GM12878 (cell line): ENCODE measurements around the gene COPG2. TPM values are rescaled to one million over a fixed set of nuclear protein-coding genes. Genes with fewer than 3 reads are reported as not detected.

ENCODE experiments used
- ATAC-seq: fragments of 200-7000 bp; cut with Tn5 transposase; 3 replicates; pipeline ENCODE4 v1.9.1; 2020; ENCODE audit warnings: mild to moderate bottlenecking, moderate library complexity
- BruUV-seq: library from RNA; stranded (reverse); fragments of 400-500 nt; replicated peaks from 2 replicates; lab custom pipeline; 2021; lab: Mats Ljungman, UMichigan
- CTCF ChIA-PET: fragments of 300-600 bp; sonication (Branson Sonifier 250); formaldehyde crosslinking; extraction: SDS; loops from one replicate; lab custom pipeline; 2021; ENCODE audit warnings: inconsistent platforms; lab: Yijun Ruan, JAX
- POLR2A ChIA-PET: fragments of 350-600 bp; formaldehyde crosslinking; extraction: SDS; loops from one replicate; lab custom pipeline; 2021; ENCODE audit warnings: inconsistent platforms; lab: Charles Lee
- RAD21 ChIA-PET: fragments of 300-600 bp; sonication (Branson Sonifier 250); formaldehyde crosslinking; loops from one replicate; lab custom pipeline; 2023; ENCODE audit warnings: antibody characterized with exemption; ENCODE audit not compliant: unreplicated experiment; lab: Charles Lee
- SMC1A ChIA-PET: fragments of 300-600 bp; sonication (Branson Sonifier 250); formaldehyde crosslinking; loops from one replicate; lab custom pipeline; 2023; ENCODE audit not compliant: unreplicated experiment, uncharacterized antibody; lab: Charles Lee
- DNase-seq: peaks from one replicate; pipeline ENCODE4 v3.0.0-alpha.2; 2011; ENCODE audit warnings: low read depth, low spot score
- FAIRE-seq: peaks from 3 replicates; lab custom pipeline; 2011; peaks lifted over from hg19 to GRCh38; lab: Jason Lieb, UNC
- H2AFZ ChIP-seq: 2 replicates; pipeline ENCODE4 v1.6.0; 2011; ENCODE audit warnings: low read depth, low read length, control low read depth; ENCODE audit not compliant: control insufficient read depth
- H3K27ac ChIP-seq: 2 replicates; pipeline ENCODE4 v1.5.1; 2011; ENCODE audit warnings: control low read depth; ENCODE audit not compliant: control insufficient read depth, insufficient read depth
- H3K27me3 ChIP-seq, 2 experiments: replicated peaks in 1 of 2; 2 replicates each; pipeline versions ENCODE4 v1.6.0 to v1.6.1; 2011; ENCODE audit warnings: low read length in 1 of 2; ENCODE audit not compliant: control insufficient read depth in 2 of 2, insufficient read depth in 2 of 2
- H3K36me3 ChIP-seq, 2 experiments: 2 replicates each; pipeline ENCODE4 v1.5.1; 2011; ENCODE audit warnings: low read length in 1 of 2; ENCODE audit not compliant: control insufficient read depth in 2 of 2, insufficient read depth in 2 of 2
- H3K4me1 ChIP-seq: 2 replicates; pipeline ENCODE4 v1.6.1; 2011; ENCODE audit warnings: mild to moderate bottlenecking, low read length, moderate library complexity, mixed read lengths; ENCODE audit not compliant: control insufficient read depth, insufficient read depth
- H3K4me2 ChIP-seq: 2 replicates; pipeline ENCODE4 v1.6.0; 2011; ENCODE audit warnings: control low read depth; ENCODE audit not compliant: control insufficient read depth, insufficient read depth
- H3K4me3 ChIP-seq: fragments of 200-600 bp; sonication (generic); 2 replicates; pipeline ENCODE4 v1.5.1; 2016
- H3K79me2 ChIP-seq: 2 replicates; pipeline ENCODE4 v1.6.0; 2011; ENCODE audit warnings: low read length; ENCODE audit not compliant: control insufficient read depth, insufficient read depth
- H3K9ac ChIP-seq: 2 replicates; pipeline ENCODE4 v1.8.0; 2011; ENCODE audit warnings: low read length, control low read depth, mixed read lengths; ENCODE audit not compliant: control insufficient read depth, insufficient read depth
- H3K9me3 ChIP-seq: replicated peaks from 3 replicates; pipeline ENCODE4 v1.5.1; 2011; ENCODE audit warnings: mild to moderate bottlenecking, low read length; ENCODE audit not compliant: control insufficient read depth, insufficient read depth
- H4K20me1 ChIP-seq: 2 replicates; pipeline ENCODE4 v1.6.0; 2011; ENCODE audit not compliant: control insufficient read depth, insufficient read depth
- HDAC2 ChIP-seq: fragments of 200-600 bp; sonication (generic); IDR thresholded peaks from 2 replicates; pipeline ENCODE4 v1.6.1; 2017
- HDGF ChIP-seq: fragments of 450-650 bp; IDR thresholded peaks from 2 replicates; pipeline ENCODE4 v1.6.1; 2016; ENCODE audit warnings: antibody characterized with exemption
- JUNB ChIP-seq: IDR thresholded peaks from 2 replicates; pipeline ENCODE4 v1.6.1; 2016; ENCODE audit warnings: antibody characterized with exemption, mild to moderate bottlenecking
- POLR2AphosphoS2 ChIP-seq: IDR thresholded peaks from 2 replicates; pipeline ENCODE4 v1.6.1; 2011; ENCODE audit warnings: low read depth, mild to moderate bottlenecking, low read length, improper control_type of control experiment, moderate library complexity
- RUNX3 ChIP-seq: IDR thresholded peaks from 2 replicates; pipeline ENCODE4 v1.6.1; 2012; ENCODE audit warnings: low read length, inconsistent platforms
- SMARCA5 ChIP-seq: fragments of 450-650 bp; IDR thresholded peaks from 2 replicates; pipeline ENCODE4 v1.6.1; 2017; ENCODE audit warnings: mild to moderate bottlenecking
- ZBTB4 ChIP-seq: fragments of 450-650 bp; formaldehyde crosslinking; IDR thresholded peaks from 2 replicates; pipeline ENCODE4 v1.4.0; 2022; ENCODE audit warnings: mild to moderate bottlenecking, moderate library complexity
- ZNF24 ChIP-seq: fragments of 450-650 bp; IDR thresholded peaks from 2 replicates; pipeline ENCODE4 v1.6.1; 2017; ENCODE audit warnings: antibody characterized with exemption, mild to moderate bottlenecking
- whole genome bisulfite sequencing: methylation state at CpG from one replicate; pipeline ENCODE4 v1.1.6; 2016; ENCODE audit warnings: low lambda C conversion rate; ENCODE audit not compliant: insufficient replicate concordance, insufficient coverage; ENCODE audit errors: missing lambda C conversion rate; 5-methylcytosine and 5-hydroxymethylcytosine counted together
- in situ Hi-C: fragments of 300-500 bp; cut with MboI; formaldehyde crosslinking; loops from 9 replicates; pipeline ENCODE4 v1.14.3; 2018; ENCODE audit warnings: mixed read lengths
- intact Hi-C: fragments of 100-400 bp; cut with micrococcal nuclease; formaldehyde crosslinking; loops from one replicate; pipeline ENCODE4 v1.14.2; 2022; ENCODE audit not compliant: unreplicated experiment
- polyA plus RNA-seq, 11 experiments: library from polyadenylated mRNA; depleted of rRNA in 4 of 11; unstranded in 6 of 11; stranded (reverse) in 5 of 11; fragments of >200 nt; fragmentation: Nextera tagmentation in 4 of 11; fragmentation: Illumina TruSeq in 1 of 11; extraction: Ambion mirVana in 4 of 11; extraction: Trizol in 1 of 11; gene quantifications; 1 replicate in 1 of 11; 2 replicates in 10 of 11; pipeline versions ENCODE4 v1.2.1 to v1.2.3, GENCODE V29; 2011 to 2016; ENCODE audit warnings: inconsistent platforms in 2 of 11, missing spikeins in 2 of 11, low read depth in 1 of 11
- total RNA-seq, 4 experiments: library from RNA; depleted of rRNA in 3 of 4; stranded (reverse); fragments of >200 nt in 3 of 4; fragmentation: Illumina TruSeq in 1 of 4; extraction: Trizol in 1 of 4; gene quantifications; 2 replicates each; pipeline versions ENCODE4 v1.2.1 to v1.2.3, GENCODE V29; 2013 to 2021

The COPG2 gene
- total and polyA plus RNA-seq, 10 of the 15 experiments (the other 5 are each of a cell fraction or from before 2014, with no cell fraction given): 3.4 to 37.8 (median 16.7) TPM

- no peak for TF ChIP-seq ZBTB4 (CRISPR knock-in tag)
- no peak for TF ChIP-seq HDGF
- TF ChIP-seq ZNF24: no peak
Observed at GRCh38 chr7:130642383-130642782, 26.2 kb downstream of the COPG2 start (continued).

GRCh38 chr7:130641497-130641896 lies 27.1 kb downstream of the COPG2 start:
- H3K36me3 ChIP-seq: no peaks in the 10 kb centered on the region; a peak in 1 of 4 replicates
- intact Hi-C loops: no loop called here
- H3K4me3 ChIP-seq: no peak overlapping the region
- H3K4me1 ChIP-seq: no peaks in the 10 kb centered on the region
- no peak for ATAC-seq
- no peak overlapping the region for H3K27ac ChIP-seq
- WGBS: 36% methylated on average over 3 of the region's 3 CpGs
- no peaks in the 10 kb centered on the region for H3K79me2 ChIP-seq
- H3K4me2 ChIP-seq: no peak overlapping the region
- no peaks in the 10 kb centered on the region for H4K20me1 ChIP-seq
- no peak overlapping the region for H3K9ac ChIP-seq
- H3K9me3 ChIP-seq: no peaks in the 10 kb centered on the region; the same call in 2 of the 3 replicates
- SMC1A ChIA-PET: interaction anchor here (0.6 to 1.3 kb wide), 3 partner anchors 14 to 480 kb away, joined by 3 to 5 read pairs (median 3); no protein-coding TSS in a partner anchor
- POLR2A ChIA-PET: interaction anchor here (0.8 kb wide), 1 partner anchor 436 kb away, joined by 3 read pairs; the partner anchor contains the start of gene TMEM209
- RAD21 ChIA-PET: no interaction called here
- in situ Hi-C loops: no loop called here
- DNase-seq: no peak
- no TSS peak for BruUV-seq
- no peak for TF ChIP-seq RUNX3
- TF ChIP-seq JUNB: 0 out of 2 replicates have a peak, but pooled peaks have one; percentile 4
- TF ChIP-seq SMARCA5: no peak
- TF ChIP-seq HDAC2: no peak
- no peak for TF ChIP-seq POLR2AphosphoS2
- H2AFZ ChIP-seq: no peak overlapping the region
- no peak for FAIRE-seq
- no peaks in the 10 kb centered on the region for H3K27me3 ChIP-seq
- CTCF ChIA-PET: interaction anchor here (0.6 kb wide), 1 partner anchor 211 kb away, joined by 4 read pairs; no protein-coding TSS in a partner anchor
